ENCODE measurements around the gene NPL. TPM values are rescaled to one million over a fixed set of nuclear protein-coding genes. Genes with fewer than 3 reads are reported as not detected.
A peak's percentile ranks its signal among the peaks of the same experiment; 100 is the strongest.

The NPL gene
- polyA plus RNA-seq, 1 donor, result 5.1 TPM

GRCh38 chr1:182816863-182817262 lies 27.3 kb downstream of the NPL start:
- no peak for DNase-seq (ENCODE audit: low read depth)

GRCh38 chr1:182817802-182818201 lies 28.2 kb downstream of the NPL start:
- no peak for DNase-seq (ENCODE audit: low read depth)

GRCh38 chr1:182823220-182823619 lies 33.6 kb downstream of the NPL start:
- no peak for DNase-seq (ENCODE audit: low read depth)

DNA sequence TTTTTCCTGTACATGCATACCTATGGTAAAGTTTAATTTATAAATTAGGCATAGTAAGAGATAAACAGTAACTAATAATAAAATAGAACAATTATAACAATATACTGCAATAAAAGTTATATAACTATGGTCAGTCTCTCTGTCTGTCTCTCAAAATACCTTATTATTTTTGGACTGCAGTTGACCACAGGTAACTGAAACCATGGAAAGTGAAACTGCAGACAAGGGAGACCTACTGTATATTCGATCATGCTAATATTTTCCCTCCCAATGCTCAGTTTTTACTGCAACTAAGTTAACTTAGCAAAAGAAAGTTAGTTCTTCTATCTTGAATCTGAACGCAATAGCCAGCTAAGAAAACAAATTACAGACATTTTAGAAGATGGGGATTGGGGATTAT lies 37.3 kb downstream of the NPL start:
- no peak for DNase-seq (ENCODE audit: low read depth)

DNA sequence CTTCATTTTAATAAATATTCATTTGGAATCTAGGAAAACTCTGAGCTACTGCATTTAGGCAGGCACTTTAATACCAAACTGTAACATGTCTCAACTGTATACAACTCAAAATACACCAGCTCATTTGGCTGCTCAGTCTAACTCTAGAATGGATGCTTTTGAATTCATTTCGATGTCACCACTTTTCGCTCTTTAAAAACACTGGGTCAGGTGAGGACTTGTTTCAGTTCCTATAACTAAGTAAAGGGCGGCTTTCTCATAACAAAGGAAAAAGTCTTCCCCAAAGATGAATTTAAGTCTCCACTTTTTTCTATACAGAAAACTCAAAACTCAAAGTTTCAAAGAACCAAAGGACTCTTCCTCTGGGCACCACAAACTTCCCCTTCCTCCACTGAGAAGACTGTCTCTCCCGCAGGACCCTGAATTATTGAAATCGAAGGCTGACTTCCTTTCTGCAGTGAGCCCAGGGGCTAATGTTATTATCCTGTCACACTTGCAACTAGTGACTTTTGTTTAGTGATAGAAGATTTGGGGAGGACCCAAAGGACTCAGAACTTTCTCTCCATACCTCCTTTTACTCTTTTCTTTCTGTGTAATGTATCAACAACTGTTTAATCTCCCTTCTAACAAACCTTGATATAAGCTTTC lies 39.8 kb downstream of the NPL start:
- DNase-seq (ENCODE audit: low read depth), result no peak

DNA sequence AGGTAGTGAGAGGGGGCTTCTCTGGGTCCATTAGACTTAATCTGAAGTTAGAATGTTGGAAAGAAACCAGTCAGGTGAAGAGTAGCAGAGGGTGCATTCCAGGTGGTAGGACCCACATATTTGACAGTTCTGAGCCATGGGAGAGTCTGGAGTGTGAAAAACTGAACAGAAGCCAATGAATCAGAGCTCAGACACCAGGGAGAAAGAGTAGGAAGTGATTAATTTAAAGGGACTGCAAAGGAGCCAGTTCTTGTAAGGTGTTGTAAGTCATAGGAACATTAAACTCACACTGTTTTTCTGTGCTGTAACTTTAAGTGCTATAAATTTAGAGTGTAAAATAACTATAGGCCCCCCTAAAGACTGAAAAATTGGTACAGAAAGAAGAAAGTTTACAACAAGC lies 43.7 kb downstream of the NPL start:
- no peak for DNase-seq (ENCODE audit: low read depth)

GRCh38 chr1:182834326-182834725 lies 44.8 kb downstream of the NPL start:
- no peak for DNase-seq (ENCODE audit: low read depth)

- no peak for DNase-seq (ENCODE audit: low read depth)
These were observed 46.2 kb downstream of the NPL start for GRCh38 chr1:182835806-182836205.

DNA sequence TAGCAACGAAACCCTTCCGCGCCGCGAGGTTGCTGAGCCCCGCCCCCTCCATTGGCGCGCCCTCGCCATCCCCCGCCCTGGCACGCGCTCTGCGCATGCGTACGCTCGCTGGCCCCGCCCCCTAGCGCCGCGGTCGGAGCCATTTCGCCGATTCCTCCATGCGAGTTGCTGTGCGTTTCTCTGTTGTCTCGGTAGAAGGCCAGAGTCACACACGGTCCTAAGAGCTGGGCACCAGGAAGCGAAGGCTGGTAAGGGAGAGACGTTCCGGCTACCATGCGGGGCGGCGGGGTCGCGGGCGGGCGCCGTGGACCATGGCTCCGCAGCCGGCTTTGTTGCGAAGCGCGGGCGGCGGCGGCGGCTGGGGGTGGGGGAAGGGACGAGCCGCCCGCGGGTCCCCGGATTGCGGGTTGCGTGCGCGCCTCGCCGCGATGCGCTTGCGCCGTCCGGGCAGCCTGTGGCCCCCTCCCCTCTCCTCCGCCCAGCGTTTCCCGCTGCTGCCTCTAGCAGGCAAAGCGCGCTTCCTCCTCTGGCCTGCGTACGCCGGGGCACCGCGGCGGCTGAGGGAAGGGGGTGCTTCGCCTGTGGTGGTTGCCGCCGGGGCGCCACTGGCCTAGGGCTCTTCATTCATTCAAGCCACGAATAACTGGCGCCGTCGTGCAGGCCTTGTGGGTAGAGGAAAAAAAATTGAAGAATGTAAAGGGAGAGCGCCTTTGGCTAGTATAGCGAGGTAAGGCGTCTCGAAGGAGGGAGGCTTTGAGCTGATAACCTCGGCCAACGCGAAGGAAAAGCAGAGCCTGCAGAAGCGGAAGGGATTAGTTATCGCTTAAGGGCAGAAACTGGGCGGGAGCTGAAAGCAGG lies 49.9 kb downstream of the NPL start, which contains the start of gene DHX9:
Gene DHX9 (plus strand): TSS at position 139 of the 858 bp plus-strand sequence. CDS start 3,220 bp downstream, outside the sequence.
- peak; percentile 65 for DNase-seq (ENCODE audit: low read depth)

DNA sequence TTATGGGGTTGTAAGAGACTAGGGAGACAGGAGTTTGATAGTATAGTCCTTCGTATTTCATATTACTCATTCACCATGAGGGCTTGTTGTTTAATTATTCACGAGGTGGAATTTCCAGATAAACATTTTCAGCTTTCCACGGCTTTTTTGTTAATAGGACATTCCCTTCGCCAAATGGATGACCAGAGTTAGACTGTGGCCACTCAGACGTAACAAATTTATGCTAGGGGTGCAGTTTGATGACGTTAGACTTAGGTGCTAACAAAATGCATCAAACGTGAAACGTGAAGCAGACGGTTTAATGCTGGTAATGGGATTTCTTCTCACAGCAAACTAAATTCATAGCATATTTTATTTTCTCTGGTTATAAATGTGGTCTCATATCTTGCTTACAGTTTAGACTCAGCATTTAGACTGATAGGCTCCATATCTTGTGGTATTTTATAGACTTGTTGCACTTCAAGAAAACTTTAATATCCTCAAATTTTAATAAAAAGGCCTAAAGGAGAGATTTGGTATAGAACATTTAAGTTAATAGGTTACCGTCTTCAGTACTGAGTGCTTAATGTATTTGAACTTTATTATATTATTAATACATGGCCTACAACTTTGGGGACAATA lies 51.9 kb downstream of the NPL start:
- DNase-seq (ENCODE audit: low read depth), result no peak

GRCh38 chr1:182842265-182842664 lies 52.7 kb downstream of the NPL start:
- DNase-seq (ENCODE audit: low read depth), result no peak

- no peak for DNase-seq (ENCODE audit: low read depth)
These were observed 55.8 kb downstream of the NPL start for GRCh38 chr1:182845379-182845778.

DNA sequence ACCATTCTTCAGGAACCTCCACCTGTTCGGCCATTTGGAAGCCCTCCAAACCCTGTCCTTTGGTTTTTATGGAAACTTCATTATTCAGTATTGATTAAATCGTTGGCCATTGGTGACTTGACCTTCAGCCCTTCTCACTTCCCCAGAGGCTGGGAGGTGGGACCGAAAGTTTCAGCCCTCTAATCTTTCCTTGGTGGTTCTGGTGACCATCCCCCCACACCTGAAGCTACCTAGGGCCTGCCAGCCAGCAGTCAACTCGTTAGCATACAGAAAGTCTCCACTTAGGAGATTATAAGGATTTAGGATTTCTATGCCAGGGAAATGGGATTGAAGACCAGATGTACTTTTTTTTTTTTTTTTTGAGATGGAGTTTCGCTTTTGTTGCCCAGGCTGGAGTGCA lies 56.3 kb downstream of the NPL start:
- no peak for DNase-seq (ENCODE audit: low read depth)

GRCh38 chr1:182847105-182847504 lies 57.5 kb downstream of the NPL start:
- DNase-seq (ENCODE audit: low read depth), result no peak

- no peak for DNase-seq (ENCODE audit: low read depth)
These were observed 59.2 kb downstream of the NPL start for GRCh38 chr1:182848736-182849135.

DNA sequence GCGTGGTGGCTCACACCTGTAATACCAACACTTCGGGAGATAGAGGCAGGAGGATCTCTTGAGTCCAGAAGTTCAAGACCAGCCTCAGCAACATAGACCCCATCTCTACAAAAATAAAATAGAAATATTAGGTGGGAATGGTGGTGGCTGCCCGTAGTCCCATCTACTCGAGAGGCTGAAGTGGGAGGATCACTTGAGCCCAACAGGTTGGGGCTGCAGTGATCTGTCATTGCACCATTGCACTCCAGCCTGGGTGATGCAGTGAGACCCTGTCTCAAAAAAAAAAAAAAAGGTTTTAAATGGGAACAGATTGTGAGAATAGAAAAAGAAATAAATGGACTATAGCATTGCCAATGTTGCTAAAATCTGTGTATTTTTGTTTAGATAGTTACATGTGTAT lies 60.7 kb downstream of the NPL start:
- no peak for DNase-seq (ENCODE audit: low read depth)

GRCh38 chr1:182851825-182852224 lies 62.3 kb downstream of the NPL start:
- no peak for DNase-seq (ENCODE audit: low read depth)

DNA sequence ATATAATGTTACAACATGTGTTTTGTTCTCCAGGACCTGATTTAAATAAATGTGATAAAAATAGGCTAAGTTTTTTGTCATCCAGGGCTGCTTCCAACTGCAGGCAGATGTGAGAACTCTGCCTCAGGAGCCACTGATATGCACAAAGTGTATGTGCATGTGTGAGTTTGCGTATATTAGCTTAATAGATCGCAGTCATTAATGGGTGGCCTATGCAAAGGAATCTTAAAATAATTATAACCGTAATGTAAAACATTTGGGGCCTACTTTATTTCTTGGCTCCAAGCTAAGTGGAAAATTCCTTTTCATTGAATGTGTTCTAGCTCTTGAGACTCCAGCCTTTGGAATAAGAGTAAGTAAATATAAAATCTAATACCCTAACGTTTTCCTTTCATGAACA lies 66.3 kb downstream of the NPL start:
- DNase-seq (ENCODE audit: low read depth), result no peak

DNA sequence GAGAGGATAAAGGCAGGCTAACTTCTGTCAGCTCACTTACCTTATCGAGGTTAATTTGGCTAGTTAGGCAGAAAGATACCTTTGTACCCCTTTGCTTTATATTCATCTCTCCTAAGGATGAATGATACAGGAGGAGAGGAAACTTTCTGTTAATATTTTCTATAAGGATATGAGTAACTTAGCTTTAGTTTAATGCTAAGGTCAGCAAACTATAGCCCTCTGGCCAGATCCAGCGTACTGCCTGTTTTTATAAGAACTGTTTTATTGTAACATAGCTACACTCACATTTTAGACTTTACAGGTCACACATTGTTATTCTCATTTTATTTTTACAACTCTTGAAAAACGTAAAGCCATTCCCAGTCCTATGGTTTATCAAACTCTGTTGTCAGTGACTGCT lies 67.6 kb downstream of the NPL start:
- DNase-seq (ENCODE audit: low read depth), result no peak

DNA sequence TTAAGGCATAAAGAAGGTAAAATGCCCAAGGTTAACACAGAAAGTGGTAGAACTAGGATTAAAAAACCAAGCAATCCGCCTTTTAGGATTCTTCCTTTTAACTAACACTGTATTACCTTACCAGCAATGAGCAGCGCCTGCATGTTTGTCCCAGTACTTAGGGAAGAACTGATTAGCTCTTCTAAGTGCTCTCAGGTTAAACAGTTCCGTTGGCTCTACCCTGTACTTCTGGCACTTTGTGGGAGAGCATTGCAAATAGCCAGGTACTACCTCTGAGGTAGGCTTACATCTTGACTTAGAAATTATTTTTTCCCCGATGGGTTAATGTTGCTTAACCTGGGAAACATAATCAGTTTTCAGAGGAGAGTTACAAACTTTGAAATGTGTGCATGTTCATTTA lies 71.1 kb downstream of the NPL start:
- no peak for DNase-seq (ENCODE audit: low read depth)

- no peak for DNase-seq (ENCODE audit: low read depth)
These were observed 72.4 kb downstream of the NPL start for GRCh38 chr1:182861994-182862393.

DNA sequence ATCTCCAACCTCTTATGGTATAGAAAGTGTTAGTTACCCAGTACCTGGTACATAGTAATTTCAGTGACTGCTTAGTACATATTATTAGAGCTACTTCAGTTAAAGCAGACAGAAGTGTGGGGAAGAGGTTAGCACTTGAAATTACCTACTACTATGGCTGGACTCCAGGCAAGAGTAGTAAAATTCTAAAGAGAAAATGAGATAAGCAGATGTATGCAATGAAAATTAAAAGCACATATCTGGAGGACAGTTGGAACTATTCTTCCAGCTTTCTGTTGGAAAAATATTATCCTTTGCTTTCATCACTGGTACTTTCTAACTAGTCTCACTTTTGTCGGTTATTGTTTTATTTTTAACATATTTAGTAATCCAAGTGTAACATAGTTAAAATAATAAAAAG lies 73.3 kb downstream of the NPL start:
- no peak for DNase-seq (ENCODE audit: low read depth)

DNA sequence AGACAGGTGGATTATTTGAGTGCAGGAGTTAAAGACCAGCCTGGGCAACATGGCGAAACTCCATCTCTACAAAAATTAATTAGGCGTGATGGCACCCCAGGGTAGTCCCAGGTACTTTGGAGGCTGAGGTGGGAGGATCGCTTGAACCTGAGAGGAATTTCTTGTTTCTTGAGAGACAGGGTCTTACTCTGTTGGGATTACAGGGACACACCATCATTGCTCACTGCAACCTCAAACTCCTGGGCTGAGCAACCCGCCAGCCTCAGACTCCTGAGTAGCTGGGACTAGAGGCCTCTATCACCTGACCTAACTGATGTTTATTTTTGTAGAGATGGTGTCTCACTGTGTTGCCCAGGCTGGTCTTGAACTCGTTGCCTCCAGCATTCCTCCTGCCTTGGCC lies 74.4 kb downstream of the NPL start:
- no peak for DNase-seq (ENCODE audit: low read depth)

All from forelimb muscle (tissue), 1 donor.